NCI-H226 (cell line): ENCODE data around the gene PCNX2.

Source experiments
- DNase-seq: peaks from one replicate; pipeline ENCODE4 v3.0.0-alpha.2; 2015

The PCNX2 gene

GRCh38 chr1:232980986-232981560 is 314.5 kb downstream of the PCNX2 start:
- DNase-seq = no peak

- no peak for DNase-seq
Measured at GRCh38 chr1:232980355-232980978, 315.1 kb downstream of the PCNX2 start.

GRCh38 chr1:232979558-232979957 is 316.0 kb downstream of the PCNX2 start:
- DNase-seq = no peak

GRCh38 chr1:232978815-232979214 is 316.7 kb downstream of the PCNX2 start:
- DNase-seq = no peak

- no peak for DNase-seq
Measured at GRCh38 chr1:232978091-232978634, 317.4 kb downstream of the PCNX2 start.

- DNase-seq = peak; percentile 62
Measured at GRCh38 chr1:232974971-232975370, 320.6 kb downstream of the PCNX2 start.

- DNase-seq = no peak
Measured at GRCh38 chr1:232973652-232974611, 321.6 kb downstream of the PCNX2 start.

- DNase-seq = no peak
Measured at GRCh38 chr1:232970508-232970907, 325.0 kb downstream of the PCNX2 start.

GRCh38 chr1:232969799-232970198 is 325.7 kb downstream of the PCNX2 start:
- DNase-seq = no peak

GRCh38 chr1:232968965-232969364 is 326.6 kb downstream of the PCNX2 start:
- peak; percentile 58 for DNase-seq

GRCh38 chr1:232968391-232968790 is 327.1 kb downstream of the PCNX2 start:
- DNase-seq = no peak

GRCh38 chr1:232966663-232967062 is 328.9 kb downstream of the PCNX2 start:
- DNase-seq = no peak

- no peak for DNase-seq
Measured at GRCh38 chr1:232965912-232966217, 329.7 kb downstream of the PCNX2 start.

- no peak for DNase-seq
Measured at GRCh38 chr1:232965124-232965911, 330.2 kb downstream of the PCNX2 start.

GRCh38 chr1:232964601-232965000 is 330.9 kb downstream of the PCNX2 start:
- no peak for DNase-seq

GRCh38 chr1:232962761-232963745 is 332.5 kb downstream of the PCNX2 start:
- no peak for DNase-seq

GRCh38 chr1:232958067-232958466 is 337.5 kb downstream of the PCNX2 start:
- DNase-seq = no peak

- no peak for DNase-seq
Measured at GRCh38 chr1:232956081-232956480, 339.4 kb downstream of the PCNX2 start.

GRCh38 chr1:232954594-232955365 is 340.7 kb downstream of the PCNX2 start:
- DNase-seq = no peak
